GM10847 (cell line): ENCODE results near the gene CHURC1.

ENCODE experiments used
- POLR2A ChIP-seq: IDR thresholded peaks from 2 replicates; pipeline ENCODE4 v1.6.1; 2011; ENCODE audit not compliant: insufficient read length; ENCODE audit errors: extremely low read depth

Gene CHURC1

DNA sequence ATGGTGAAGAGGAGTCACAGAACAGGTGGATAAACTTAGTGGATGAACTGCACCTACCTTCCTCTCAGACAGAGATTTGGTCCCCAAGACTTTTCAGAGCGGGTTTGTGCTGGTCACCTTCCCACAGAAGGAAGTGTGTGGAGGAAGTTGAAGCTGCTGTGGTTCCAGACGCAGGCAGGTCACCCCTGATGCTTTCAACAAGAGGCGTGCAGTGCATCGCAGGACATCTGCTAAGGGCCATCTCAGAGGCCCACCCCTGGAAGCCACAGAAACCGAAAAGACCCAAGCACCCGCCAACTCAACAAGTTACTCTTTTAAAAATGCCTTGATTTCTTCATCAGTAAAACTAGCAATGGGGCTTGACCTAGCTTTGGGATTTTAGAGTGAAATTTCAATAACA is 29.3 kb downstream of the CHURC1 start:
- TF ChIP-seq POLR2A: no peak

DNA sequence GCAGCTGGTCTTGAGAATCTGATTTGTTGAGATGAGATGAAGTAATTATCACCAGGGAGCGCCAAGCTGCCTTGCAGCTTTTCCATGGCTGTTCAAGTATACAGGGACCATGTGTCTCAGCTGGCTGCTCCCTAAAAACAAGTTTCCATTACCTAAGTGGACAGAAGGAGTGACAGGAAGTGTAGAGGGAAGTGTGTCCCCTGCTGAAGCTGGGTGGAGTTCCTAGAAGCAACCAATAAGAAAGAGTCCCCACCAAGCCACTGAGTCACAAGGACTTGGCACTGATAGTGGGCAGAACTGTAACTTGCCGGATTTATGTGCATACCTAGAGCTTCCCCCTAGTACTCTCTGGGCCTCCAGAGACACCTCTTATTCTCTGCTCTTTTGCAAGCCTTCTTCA is 29.8 kb downstream of the CHURC1 start:
- TF ChIP-seq POLR2A: no peak

DNA sequence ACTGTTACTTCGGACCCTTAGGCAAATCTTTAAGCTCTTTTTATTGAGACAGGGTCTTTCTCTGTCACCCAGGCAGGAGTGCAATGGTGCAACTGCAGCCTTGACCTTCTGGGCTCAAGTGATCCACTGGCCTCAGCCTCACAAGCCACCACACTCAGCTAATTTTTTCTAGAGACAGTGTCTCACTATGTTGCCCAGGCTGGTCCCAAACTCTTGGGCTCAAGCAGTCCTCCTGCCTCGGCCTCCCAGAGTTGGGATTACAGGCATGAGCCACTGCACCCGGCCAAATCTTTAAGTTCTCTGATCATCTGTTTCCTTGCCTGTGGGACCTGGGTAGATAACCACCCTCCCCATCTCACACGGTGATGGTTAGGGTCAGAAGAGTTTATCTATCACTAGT is 30.6 kb downstream of the CHURC1 start:
- no peak for TF ChIP-seq POLR2A

DNA sequence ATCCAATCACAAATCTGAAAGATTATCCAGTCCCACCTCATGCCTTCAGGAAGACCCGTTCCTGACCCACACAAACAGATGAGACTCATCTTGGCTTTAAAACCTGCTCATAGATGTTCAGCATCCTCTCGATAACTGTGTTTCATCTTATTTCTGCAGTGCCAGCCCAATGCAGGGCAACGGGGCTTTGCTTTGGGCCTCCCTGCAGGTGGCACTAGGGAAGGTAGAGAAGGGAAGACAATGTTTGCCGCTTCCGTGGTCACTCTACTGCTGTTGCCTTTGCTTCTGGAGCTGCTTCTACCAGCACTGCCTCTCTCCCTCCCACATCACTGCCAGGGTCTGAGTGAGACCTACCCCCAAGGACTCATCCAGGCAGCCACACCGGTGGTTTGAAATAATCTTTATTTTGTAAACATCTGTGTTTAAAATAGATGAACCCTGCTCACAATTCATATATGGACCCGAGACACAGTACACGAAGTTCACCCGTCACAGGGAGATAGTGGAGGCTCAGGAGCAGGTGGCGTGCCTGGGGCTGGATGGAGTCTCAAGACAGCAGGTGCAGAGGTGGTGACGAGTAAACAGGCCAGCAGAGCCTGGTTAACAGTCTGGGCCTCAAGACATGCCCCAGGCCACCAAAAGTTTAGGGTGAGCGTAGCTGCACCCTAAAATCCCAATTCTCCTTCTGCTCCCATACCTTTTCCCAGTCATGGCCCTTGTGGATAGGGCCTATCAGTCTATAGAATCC is 31.4 kb downstream of the CHURC1 start:
- no peak for TF ChIP-seq POLR2A

DNA sequence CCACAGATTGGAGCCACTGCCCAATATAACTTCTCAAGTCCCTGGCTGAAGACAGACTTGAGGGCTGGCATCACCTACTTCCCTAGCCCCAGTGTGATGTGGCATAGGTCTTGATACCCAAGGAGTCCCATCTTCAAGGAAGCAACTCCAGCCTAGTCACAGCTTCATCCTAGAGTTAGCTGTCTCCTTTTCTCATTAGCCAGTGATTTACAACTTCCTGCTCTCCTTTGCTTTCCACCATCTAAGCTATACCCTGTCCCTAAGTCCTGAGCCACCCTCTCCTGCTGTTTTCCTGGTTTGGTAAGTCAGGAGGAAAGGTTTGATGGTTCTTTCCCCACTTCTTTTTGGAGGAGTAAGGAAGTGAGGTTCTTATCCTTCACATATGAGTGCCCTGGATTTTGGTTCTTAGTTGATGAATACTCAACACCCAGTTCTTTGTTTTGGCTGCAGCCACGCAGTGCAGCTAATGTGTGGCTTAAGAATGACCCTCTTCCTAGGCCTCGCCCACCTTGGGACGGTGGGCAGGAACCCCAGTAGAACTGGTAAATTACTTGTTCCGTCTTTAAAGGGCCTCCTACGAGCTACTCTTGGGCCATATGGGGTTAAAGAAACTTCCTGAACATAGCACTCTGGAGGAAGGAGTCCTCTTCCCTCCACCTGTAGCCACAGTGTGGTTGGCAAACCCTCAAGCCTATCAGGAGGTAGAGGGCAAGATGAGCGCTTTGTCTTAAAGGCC is 32.2 kb downstream of the CHURC1 start:
- TF ChIP-seq POLR2A: no peak

DNA sequence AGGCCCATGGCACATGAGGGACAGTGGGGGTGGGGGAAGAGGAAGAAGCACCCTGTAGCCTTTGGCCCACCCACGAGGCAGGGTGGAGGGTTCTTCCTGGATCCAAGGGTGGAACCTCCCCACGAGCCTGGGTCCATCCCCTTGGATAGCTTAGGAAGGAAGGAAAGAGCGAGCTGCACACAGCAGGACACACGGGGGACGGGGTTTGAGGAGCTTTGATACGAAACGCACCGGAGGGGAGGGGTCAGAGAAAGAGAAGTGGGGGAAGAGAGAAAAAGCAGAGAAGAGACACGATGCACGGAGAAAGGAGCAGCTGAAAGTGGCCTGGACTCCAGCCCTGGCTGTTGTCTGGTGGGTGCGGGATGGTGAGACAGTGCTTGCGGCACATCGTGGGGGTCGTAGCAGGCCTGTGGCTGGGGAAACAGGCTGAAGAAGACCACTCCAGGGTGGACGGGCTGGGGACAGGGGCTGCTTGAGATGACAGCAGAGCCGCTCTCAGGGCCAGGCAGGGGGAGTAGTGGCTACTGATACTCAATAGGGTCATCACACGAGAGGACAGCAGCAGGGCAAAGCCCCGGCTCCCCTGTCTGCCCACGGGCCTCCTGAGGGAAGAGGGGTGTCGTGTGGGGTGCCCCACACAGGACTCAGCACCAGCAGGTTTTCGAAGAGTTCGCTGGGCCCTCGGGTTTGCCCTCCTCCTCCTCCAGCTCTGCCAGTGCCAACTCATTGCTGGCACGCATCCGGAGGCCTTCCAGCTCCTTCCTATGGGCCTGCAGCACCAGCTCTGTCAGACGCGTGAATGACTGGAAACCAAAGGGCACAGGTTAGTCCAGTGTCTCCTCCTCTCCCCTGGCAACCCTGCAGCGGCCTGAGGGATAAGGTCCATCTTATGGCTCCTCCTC is 33.7 kb downstream of the CHURC1 start:
- TF ChIP-seq POLR2A: no peak

DNA sequence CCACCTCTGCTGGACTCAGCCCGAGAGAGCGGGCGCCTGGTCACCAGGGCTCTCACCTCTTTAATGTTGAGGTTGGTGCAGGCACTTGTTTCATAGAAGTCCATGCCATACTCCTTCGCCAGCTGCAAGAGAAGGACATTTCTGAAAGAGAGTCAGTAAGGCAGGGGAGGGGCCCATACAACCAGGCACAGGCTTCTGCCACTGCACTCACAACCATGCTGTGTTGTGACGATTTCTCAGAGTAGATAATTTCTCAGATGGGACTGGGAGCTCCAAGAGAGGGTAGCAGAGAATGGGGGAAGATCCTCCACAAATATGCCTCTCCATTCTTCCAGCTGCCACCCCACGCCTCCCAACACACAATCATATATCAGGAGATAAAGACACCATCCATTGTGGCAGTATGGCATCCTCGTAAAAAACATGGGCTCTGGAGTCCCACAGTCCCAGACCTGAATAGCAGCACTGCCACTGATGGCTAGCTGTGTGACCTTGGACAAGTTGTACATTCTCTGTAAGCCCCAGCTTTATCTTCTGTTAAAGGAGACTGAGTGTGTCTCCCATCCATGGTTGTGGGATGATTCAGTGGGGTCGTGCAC is 34.5 kb downstream of the CHURC1 start:
- TF ChIP-seq POLR2A: no peak

DNA sequence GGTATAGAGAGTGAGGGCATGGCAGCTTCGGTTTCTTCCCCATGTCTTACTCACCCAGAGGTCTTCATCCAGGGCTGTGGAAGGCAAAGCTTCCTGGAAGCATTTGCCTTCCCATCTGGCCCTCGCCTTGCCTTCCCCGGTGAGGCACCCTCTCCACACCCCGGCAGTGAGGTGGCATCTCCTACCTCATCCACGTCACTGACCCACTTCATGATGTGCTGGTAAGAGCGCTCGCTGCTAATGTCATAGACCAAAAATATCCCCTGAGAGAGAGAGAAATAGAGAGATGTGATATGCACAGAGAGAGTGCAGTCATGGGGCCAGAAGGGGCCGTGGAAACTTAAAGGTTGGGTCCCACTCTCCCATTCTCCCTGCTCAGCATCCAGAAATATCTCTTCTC is 36.6 kb downstream of the CHURC1 start:
- no peak for TF ChIP-seq POLR2A

DNA sequence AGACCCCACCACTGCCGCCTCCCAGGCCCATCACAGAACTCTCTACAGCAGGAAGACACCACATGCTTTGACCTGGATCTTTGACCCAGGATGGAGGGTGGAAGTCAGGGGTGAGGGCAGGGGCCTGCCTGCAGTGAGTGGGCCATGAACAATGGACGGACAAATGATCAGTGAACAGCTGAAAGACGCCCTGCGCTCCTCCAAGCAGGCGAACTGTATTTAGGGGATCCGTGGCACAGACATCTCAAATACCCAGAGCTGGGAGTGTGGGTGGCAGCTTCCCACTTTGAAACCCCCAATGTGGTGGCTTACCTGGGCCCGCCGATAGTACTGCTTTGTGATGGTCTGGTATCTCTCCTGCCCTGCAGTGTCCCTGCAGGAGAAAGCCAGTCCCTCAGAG is 37.0 kb downstream of the CHURC1 start:
- TF ChIP-seq POLR2A: no peak

DNA sequence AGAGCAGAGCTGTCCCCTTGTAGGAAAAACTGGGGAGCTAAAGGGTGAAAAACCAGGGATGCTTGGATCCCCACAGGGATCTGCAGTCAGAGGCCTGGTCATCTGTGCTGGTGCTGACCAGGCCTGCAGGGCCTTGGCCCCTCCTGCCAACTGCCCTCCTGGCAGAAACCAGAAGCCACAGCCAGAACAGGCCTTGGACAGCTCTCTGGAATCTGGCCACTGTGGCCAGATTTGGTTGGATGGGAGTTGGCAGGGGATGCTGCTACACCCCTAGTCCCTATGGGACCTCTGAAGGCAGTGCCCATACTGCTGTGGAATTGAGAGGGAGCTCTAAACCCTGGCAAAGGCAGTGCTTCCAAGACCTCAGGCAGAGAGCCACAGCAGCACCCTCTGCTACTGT is 37.5 kb downstream of the CHURC1 start:
- no peak for TF ChIP-seq POLR2A

DNA sequence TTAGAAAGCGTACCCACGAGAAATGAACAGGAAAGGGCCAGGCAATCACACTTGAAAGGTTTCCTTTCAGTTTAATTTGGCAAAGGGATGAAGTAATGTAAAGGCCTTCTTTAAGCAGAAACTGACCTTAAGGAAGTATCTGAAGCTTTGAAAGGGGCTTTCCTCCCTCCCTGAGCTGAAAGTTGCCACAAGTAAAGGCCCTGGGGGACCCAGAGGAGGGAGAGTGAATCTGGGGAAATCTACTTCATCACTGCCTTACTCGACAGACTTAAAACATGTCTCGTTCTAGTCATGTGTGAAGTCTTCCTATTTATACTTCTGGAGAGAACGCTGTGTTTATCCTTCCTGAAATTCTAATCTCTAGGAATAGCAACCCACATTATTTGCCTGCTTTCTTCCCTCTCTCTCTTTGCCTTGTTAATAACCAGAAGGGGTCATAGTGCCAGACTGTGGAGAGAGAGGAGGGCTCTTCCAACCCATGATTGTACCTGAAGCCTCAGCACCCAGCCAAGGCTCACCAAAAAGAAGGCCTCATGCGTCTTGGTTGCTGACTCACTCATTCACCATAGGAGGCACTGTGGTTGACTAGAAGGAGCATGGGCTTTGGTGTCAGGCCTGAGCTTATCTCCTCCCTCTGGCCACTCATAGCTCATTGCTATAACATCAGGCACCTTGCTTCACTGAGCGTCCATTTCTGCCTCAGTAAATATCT is 38.5 kb downstream of the CHURC1 start:
- no peak for TF ChIP-seq POLR2A

DNA sequence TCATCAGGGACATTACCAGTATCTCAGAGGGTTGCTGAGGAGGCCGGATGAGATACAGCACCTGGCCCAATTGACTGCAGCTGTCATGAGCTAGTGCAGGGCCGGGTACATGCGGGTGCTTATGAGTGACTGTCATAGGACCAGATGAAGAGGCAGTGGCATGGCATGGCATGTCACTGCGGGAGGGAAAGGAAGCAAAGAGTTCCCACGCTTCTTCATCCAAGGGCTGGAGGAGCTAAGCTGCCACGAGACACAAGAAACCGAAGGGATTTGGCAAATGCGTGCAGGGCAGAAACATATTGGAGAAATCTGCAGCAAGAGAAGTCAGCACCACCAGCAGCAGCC is 39.0 kb downstream of the CHURC1 start:
- TF ChIP-seq POLR2A: no peak

DNA sequence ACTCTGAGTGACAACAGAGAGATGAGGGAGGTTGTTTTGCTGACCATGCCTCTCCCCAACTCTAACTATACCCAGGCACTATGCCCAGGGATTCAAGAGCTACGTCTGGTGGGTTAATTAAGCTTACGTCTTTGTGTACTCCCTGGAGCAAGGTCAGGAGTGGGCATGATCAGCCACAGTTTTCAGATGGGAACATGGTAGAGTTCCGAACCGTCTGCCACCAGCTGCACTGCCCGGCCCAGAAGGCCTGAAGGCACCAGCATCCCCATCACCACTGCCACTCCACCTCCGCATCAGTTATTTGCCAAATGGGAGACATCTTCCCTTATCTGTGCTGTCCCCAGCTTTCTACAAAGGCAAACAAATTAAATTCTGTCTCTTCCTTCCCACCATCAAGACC is 39.4 kb downstream of the CHURC1 start:
- TF ChIP-seq POLR2A: no peak

DNA sequence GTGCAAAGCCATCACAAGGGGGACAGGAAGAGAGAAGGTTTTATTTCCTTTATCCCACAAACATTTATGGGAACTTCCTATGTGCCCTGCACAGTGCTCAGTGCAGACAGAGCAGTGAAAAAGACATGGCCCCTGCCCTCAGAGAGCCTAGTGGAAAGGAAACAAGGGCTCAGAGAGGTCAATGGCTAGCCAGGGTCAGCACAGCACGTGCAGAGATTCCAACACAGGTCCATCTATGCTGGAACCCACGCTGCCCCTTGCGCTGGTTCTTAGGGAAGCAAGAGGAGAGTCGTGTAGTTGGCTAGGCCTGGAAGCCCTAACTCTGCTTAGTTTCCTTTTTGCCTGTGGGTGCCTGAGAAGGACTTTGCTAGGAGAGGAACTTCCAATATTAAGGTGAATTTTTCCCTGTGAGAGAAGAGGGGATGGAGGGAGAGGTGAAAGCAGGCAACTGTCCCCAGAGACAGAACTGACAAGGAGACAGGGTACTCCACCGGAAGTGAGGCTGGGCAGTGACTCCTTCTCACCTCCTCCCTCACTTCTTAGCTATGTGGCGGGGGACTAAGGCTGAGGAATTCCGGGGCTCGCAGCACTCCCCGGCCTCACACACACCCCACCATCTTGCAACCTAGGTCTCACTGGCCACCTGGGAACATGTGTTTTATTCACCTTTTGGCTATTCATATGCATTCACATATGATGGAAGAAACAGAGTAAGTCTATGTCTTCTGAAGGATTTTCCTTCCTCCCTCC is 40.4 kb downstream of the CHURC1 start:
- no peak for TF ChIP-seq POLR2A

DNA sequence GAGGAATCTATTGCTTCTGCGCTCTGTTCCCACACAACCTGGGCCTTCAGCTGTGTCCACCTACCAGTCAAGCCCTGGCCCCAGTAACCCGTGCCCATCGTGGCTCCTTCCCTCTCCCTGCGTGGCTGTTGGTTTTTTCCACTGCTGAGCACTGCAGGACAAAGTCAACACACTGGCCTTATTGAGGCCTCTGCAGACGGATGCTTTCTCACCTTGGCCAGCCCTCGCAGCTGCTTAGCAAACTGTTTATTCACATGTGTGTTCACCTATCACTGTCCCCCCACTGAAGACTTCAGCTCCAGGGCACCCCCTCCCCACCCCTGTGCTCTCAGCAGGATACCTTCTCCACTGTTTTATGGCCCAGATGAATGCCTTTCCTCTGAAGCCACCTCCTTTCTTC is 41.0 kb downstream of the CHURC1 start:
- TF ChIP-seq POLR2A: no peak
